Measurements from ENCODE around the gene SIX5.
A peak's percentile ranks its signal among the peaks of the same experiment; 100 is the strongest.

SIX5 gene

GRCh38 chr19:45746866-45747265 lies 22.2 kb downstream of the SIX5 start:
- TF ChIP-seq CTCF (IDR thresholded peaks at IDR 0.05; ENCODE audit: low read depth, low read length): no peak

GRCh38 chr19:45745606-45746005 lies 23.4 kb downstream of the SIX5 start:
- no peak for TF ChIP-seq CTCF (IDR thresholded peaks at IDR 0.05; ENCODE audit: low read depth, low read length)
- DNase-seq (ENCODE audit: extremely low read depth, low read depth): no peak

More at GRCh38 chr19:45746866-45747265, 22.2 kb downstream of the SIX5 start:
- DNase-seq (ENCODE audit: extremely low read depth, low read depth): no peak

- DNase-seq (ENCODE audit: extremely low read depth, low read depth): no peak
- no peak for TF ChIP-seq CTCF (IDR thresholded peaks at IDR 0.05; ENCODE audit: low read depth, low read length)
Observed at GRCh38 chr19:45742969-45743368, 26.1 kb downstream of the SIX5 start.

- TF ChIP-seq CTCF (IDR thresholded peaks at IDR 0.05; ENCODE audit: low read depth, low read length): no peak
- DNase-seq (ENCODE audit: extremely low read depth, low read depth): no peak
Observed at GRCh38 chr19:45739498-45740439, 29.3 kb downstream of the SIX5 start.

GRCh38 chr19:45733160-45733810 lies 35.8 kb downstream of the SIX5 start, which contains the start of gene MEIOSIN:
MEIOSIN (plus strand) TSS chr19:45733439; CDS start chr19:45735377, 1,938 bp downstream.
- TF ChIP-seq CTCF (IDR thresholded peaks at IDR 0.05; ENCODE audit: low read depth, low read length): no peak
- DNase-seq (ENCODE audit: extremely low read depth, low read depth): no peak

- peak; percentile 92 for DNase-seq (ENCODE audit: extremely low read depth, low read depth)
Observed at GRCh38 chr19:45730368-45731288, 38.4 kb downstream of the SIX5 start, which contains the start of gene FBXO46. FBXO46 (minus strand) TSS chr19:45730896; CDS start chr19:45713495, 17,401 bp downstream.

More at GRCh38 chr19:45730368-45731288, 38.4 kb downstream of the SIX5 start, which contains the start of gene FBXO46:
- TF ChIP-seq CTCF (IDR thresholded peaks at IDR 0.05; ENCODE audit: low read depth, low read length): peak; percentile 12; the same call in 1 of the 2 replicates
